Neural cell (in vitro differentiated cells): Measurements from ENCODE around the gene TRIM47. TPM values are rescaled to one million over a fixed set of nuclear protein-coding genes. Genes with fewer than 3 reads are reported as not detected.

Experiments
- H2AFZ ChIP-seq: fragments of 200-600, 300-800 bp; sonication (generic), shearing (Covaris generic); 2 replicates; pipeline ENCODE4 v1.6.0; 2014; ENCODE audit warnings: low read depth, mild to moderate bottlenecking, antibody characterized with exemption, low read length, moderate library complexity
- H3F3A ChIP-seq: fragments of 200-600 bp; shearing (Covaris generic); 2 replicates; pipeline ENCODE4 v1.6.1; 2016; ENCODE audit warnings: mild to moderate bottlenecking, moderate library complexity, mixed read lengths, antibody characterized with exemption, low read length; ENCODE audit not compliant: insufficient read depth, poor library complexity, severe bottlenecking
- H3K27ac ChIP-seq: fragments of 200-600, 300-800 bp; sonication (generic), shearing (Covaris generic); 2 replicates; pipeline ENCODE4 v1.5.1; 2014; ENCODE audit warnings: mild to moderate bottlenecking, low read length, moderate library complexity
- H3K27me3 ChIP-seq: fragments of 300-800, 200-600 bp; sonication (generic), shearing (Covaris generic); 2 replicates; pipeline ENCODE4 v1.6.0; 2014; ENCODE audit warnings: mild to moderate bottlenecking, low read depth, low read length, moderate library complexity; ENCODE audit not compliant: insufficient read depth
- H3K36me3 ChIP-seq: fragments of 300-800, 200-600 bp; sonication (generic), shearing (Covaris generic); 2 replicates; pipeline ENCODE4 v1.5.1; 2014; ENCODE audit warnings: mild to moderate bottlenecking, antibody characterized with exemption, low read length, moderate library complexity; ENCODE audit not compliant: insufficient read depth
- H3K4me2 ChIP-seq: fragments of 300-800, 200-600 bp; sonication (generic), shearing (Covaris generic); 2 replicates; pipeline ENCODE4 v1.6.0; 2014; ENCODE audit warnings: mild to moderate bottlenecking, low read length
- H3K4me3 ChIP-seq: fragments of 300-800, 200-600 bp; sonication (generic), shearing (Covaris generic); 2 replicates; pipeline ENCODE4 v1.5.1; 2014; ENCODE audit warnings: mild to moderate bottlenecking, low read length, moderate library complexity
- H3K79me2 ChIP-seq: fragments of 200-600 bp; shearing (Covaris generic); replicated peaks from 2 replicates; pipeline ENCODE4 v1.6.0; 2014; ENCODE audit warnings: mild to moderate bottlenecking, low read length, moderate library complexity; ENCODE audit not compliant: insufficient read depth
- H3K9ac ChIP-seq: fragments of 300-800, 200-600 bp; sonication (generic), shearing (Covaris generic); 2 replicates; pipeline ENCODE4 v1.6.1; 2016; ENCODE audit warnings: mild to moderate bottlenecking, low read length, mixed read lengths
- H3K9me2 ChIP-seq: fragments of 200-600 bp; shearing (Covaris generic); 2 replicates; pipeline ENCODE4 v1.6.1; 2016; ENCODE audit warnings: mild to moderate bottlenecking, low read length, mixed read lengths; ENCODE audit not compliant: insufficient read depth
- H3K9me3 ChIP-seq: fragments of 200-600, 300-800 bp; sonication (generic), shearing (Covaris generic); 2 replicates; pipeline ENCODE4 v1.6.1; 2016; ENCODE audit warnings: mild to moderate bottlenecking, mixed run types, low read length, moderate library complexity, mixed read lengths
- H4K20me1 ChIP-seq: fragments of 200-600 bp; shearing (Covaris generic); 2 replicates; pipeline ENCODE4 v1.6.1; 2016; ENCODE audit warnings: mild to moderate bottlenecking, mixed run types; ENCODE audit not compliant: insufficient read depth
- EP300 ChIP-seq: fragments of 450-650 bp; conservative IDR thresholded peaks from 2 replicates; pipeline ENCODE4 v1.6.1; 2014; ENCODE audit warnings: antibody characterized with exemption, mild to moderate bottlenecking, moderate library complexity; ENCODE audit not compliant: poor library complexity, severe bottlenecking
- EZH2 ChIP-seq: fragments of 200-600, 300-800 bp; shearing (Covaris generic), sonication (generic); IDR thresholded peaks from 2 replicates; pipeline ENCODE4 v1.6.1; 2014; ENCODE audit warnings: antibody characterized with exemption, low read length, borderline replicate concordance, mild to moderate bottlenecking; ENCODE audit not compliant: insufficient read depth, poor library complexity, severe bottlenecking
- MXI1 ChIP-seq: fragments of 450-650 bp; conservative IDR thresholded peaks from 2 replicates; pipeline ENCODE4 v1.6.1; 2014; ENCODE audit warnings: antibody characterized with exemption, mild to moderate bottlenecking; ENCODE audit not compliant: poor library complexity, severe bottlenecking
- POLR2AphosphoS5 ChIP-seq: IDR thresholded peaks from 2 replicates; pipeline ENCODE4 v1.6.1; 2012
- RAD21 ChIP-seq: fragments of 450-650 bp; conservative IDR thresholded peaks from 2 replicates; pipeline ENCODE4 v1.6.1; 2014; ENCODE audit warnings: antibody characterized with exemption, mild to moderate bottlenecking, moderate library complexity
- SMC3 ChIP-seq: fragments of 450-650 bp; conservative IDR thresholded peaks from 2 replicates; pipeline ENCODE4 v1.6.1; 2014; ENCODE audit warnings: antibody characterized with exemption, mild to moderate bottlenecking, moderate library complexity; ENCODE audit not compliant: poor library complexity
- TAF1 ChIP-seq: IDR thresholded peaks from 2 replicates; pipeline ENCODE4 v1.6.1; 2012; ENCODE audit warnings: low read depth
- polyA plus RNA-seq: library from polyadenylated mRNA; depleted of rRNA; stranded (reverse); fragments of >200 nt; gene quantifications from 2 replicates; pipeline ENCODE4 v1.2.3, GENCODE V29; 2014
- TF ChIP-seq, protein P1 (sequence below): IDR thresholded peaks from 2 replicates; pipeline ENCODE4 v1.6.1; 2012; ENCODE audit warnings: borderline replicate concordance
- TF ChIP-seq, protein P2 (sequence below): fragments of 450-650 bp; IDR thresholded peaks from 2 replicates; pipeline ENCODE4 v1.5.1; 2014; ENCODE audit warnings: antibody characterized with exemption, mild to moderate bottlenecking, moderate library complexity; ENCODE audit not compliant: poor library complexity, severe bottlenecking

TRIM47 gene
- polyA plus RNA-seq, 1 donor from 2014 or later: 0.67 TPM

GRCh38 chr17:75899353-75899752 lies 21.0 kb upstream of the TRIM47 start:
- Histone ChIP-seq H3K36me3 (no peaks in the 10 kb centered on the region), H3K4me3 (no peak overlapping the region), H3K27me3 (no peaks in the 10 kb centered on the region), H3K27ac (no peak overlapping the region), H3F3A (no peaks in the 10 kb centered on the region), H3K9me3 (no peaks in the 10 kb centered on the region), H3K79me2 (no peaks in the 10 kb centered on the region), H3K9ac (no peak overlapping the region), H3K9me2 (no peaks in the 10 kb centered on the region), H3K4me2 (no peak overlapping the region), H2AFZ (no peak overlapping the region), H4K20me1 (no peaks in the 10 kb centered on the region)
- TF ChIP-seq RAD21 (no peak), EZH2 (no peak), POLR2AphosphoS5 (no peak), EP300 (no peak), MXI1 (no peak), SMC3 (no peak), TAF1 (no peak)
- TF ChIP-seq, protein P1, sequence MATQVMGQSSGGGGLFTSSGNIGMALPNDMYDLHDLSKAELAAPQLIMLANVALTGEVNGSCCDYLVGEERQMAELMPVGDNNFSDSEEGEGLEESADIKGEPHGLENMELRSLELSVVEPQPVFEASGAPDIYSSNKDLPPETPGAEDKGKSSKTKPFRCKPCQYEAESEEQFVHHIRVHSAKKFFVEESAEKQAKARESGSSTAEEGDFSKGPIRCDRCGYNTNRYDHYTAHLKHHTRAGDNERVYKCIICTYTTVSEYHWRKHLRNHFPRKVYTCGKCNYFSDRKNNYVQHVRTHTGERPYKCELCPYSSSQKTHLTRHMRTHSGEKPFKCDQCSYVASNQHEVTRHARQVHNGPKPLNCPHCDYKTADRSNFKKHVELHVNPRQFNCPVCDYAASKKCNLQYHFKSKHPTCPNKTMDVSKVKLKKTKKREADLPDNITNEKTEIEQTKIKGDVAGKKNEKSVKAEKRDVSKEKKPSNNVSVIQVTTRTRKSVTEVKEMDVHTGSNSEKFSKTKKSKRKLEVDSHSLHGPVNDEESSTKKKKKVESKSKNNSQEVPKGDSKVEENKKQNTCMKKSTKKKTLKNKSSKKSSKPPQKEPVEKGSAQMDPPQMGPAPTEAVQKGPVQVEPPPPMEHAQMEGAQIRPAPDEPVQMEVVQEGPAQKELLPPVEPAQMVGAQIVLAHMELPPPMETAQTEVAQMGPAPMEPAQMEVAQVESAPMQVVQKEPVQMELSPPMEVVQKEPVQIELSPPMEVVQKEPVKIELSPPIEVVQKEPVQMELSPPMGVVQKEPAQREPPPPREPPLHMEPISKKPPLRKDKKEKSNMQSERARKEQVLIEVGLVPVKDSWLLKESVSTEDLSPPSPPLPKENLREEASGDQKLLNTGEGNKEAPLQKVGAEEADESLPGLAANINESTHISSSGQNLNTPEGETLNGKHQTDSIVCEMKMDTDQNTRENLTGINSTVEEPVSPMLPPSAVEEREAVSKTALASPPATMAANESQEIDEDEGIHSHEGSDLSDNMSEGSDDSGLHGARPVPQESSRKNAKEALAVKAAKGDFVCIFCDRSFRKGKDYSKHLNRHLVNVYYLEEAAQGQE: no peak
- TF ChIP-seq, protein P2, sequence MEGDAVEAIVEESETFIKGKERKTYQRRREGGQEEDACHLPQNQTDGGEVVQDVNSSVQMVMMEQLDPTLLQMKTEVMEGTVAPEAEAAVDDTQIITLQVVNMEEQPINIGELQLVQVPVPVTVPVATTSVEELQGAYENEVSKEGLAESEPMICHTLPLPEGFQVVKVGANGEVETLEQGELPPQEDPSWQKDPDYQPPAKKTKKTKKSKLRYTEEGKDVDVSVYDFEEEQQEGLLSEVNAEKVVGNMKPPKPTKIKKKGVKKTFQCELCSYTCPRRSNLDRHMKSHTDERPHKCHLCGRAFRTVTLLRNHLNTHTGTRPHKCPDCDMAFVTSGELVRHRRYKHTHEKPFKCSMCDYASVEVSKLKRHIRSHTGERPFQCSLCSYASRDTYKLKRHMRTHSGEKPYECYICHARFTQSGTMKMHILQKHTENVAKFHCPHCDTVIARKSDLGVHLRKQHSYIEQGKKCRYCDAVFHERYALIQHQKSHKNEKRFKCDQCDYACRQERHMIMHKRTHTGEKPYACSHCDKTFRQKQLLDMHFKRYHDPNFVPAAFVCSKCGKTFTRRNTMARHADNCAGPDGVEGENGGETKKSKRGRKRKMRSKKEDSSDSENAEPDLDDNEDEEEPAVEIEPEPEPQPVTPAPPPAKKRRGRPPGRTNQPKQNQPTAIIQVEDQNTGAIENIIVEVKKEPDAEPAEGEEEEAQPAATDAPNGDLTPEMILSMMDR: no peak

GRCh38 chr17:75898791-75899190 lies 20.4 kb upstream of the TRIM47 start:
- TF ChIP-seq, protein P1: no peak
- TF ChIP-seq SMC3: no peak
- TF ChIP-seq, protein P2: no peak
- no peak for TF ChIP-seq EP300
- TF ChIP-seq TAF1: no peak
- no peak for TF ChIP-seq RAD21
- TF ChIP-seq EZH2: no peak
- TF ChIP-seq POLR2AphosphoS5: no peak
- no peak for TF ChIP-seq MXI1
- Histone ChIP-seq H3K9me2 (no peaks in the 10 kb centered on the region), H3K27ac (no peak overlapping the region), H3K9me3 (no peaks in the 10 kb centered on the region), H3K9ac (no peak overlapping the region), H3K4me2 (no peak overlapping the region), H3K4me3 (no peak overlapping the region), H3K79me2 (no peaks in the 10 kb centered on the region), H4K20me1 (no peaks in the 10 kb centered on the region), H2AFZ (no peak overlapping the region), H3F3A (no peaks in the 10 kb centered on the region), H3K27me3 (no peaks in the 10 kb centered on the region), H3K36me3 (no peaks in the 10 kb centered on the region)
